Activated CD8-positive, alpha-beta memory T cell treated with anti-CD3 and anti-CD28 coated beads, Interleukin-2, amount 10 ng/mL, durations not matched to agents 7 days and 5 days (primary cell): ENCODE results near the gene SSX4B. TPM values are rescaled to one million over a fixed set of nuclear protein-coding genes. Genes with fewer than 3 reads are reported as not detected.
"Not testable (repeated sequence)": the region's sequence is repeated elsewhere in the genome, so short reads cannot be mapped to it uniquely, and the experiment has no call there.

ENCODE experiments used
- ATAC-seq: fragments of 150-1000 bp; cut with Tn5 transposase; one replicate; pipeline ENCODE4 v1.10.0; 2021; ENCODE audit warnings: moderate library complexity
- CTCF ChIA-PET: fragments of 350-600 bp; sonication (Branson Sonifier 250); formaldehyde crosslinking; loops from one replicate; lab custom pipeline; 2021; ENCODE audit warnings: antibody characterized with exemption; lab: Charles Lee
- DNase-seq: peaks from one replicate; pipeline ENCODE4 v3.0.0-alpha.2; 2020
- H3K27ac Mint-ChIP-seq: one replicate; pipeline ENCODE4 v1.8.0; 2021; ENCODE audit warnings: mild to moderate bottlenecking, mixed read lengths
- H3K27me3 Mint-ChIP-seq: one replicate; pipeline ENCODE4 v1.8.0; 2021; ENCODE audit warnings: mixed read lengths
- H3K36me3 Mint-ChIP-seq: one replicate; pipeline ENCODE4 v1.8.0; 2021; ENCODE audit warnings: mild to moderate bottlenecking, mixed read lengths
- H3K4me1 Mint-ChIP-seq: one replicate; pipeline ENCODE4 v1.8.0; 2021; ENCODE audit warnings: mixed read lengths
- H3K4me3 Mint-ChIP-seq: one replicate; pipeline ENCODE4 v1.8.0; 2021; ENCODE audit warnings: mild to moderate bottlenecking, moderate library complexity, mixed read lengths
- H3K9me3 Mint-ChIP-seq: one replicate; pipeline ENCODE4 v1.8.0; 2022; ENCODE audit warnings: low read depth, mixed read lengths
- total RNA-seq, 2 experiments: library from RNA; stranded (reverse); gene quantifications; one replicate each; pipeline ENCODE4 v1.2.3, GENCODE V29; 2021

Gene SSX4B
- not detected for total RNA-seq

GRCh38 chrX:48411860-48412259 is at the start of gene SSX4B:
SSX4B (minus strand) TSS chrX:48411960; CDS start chrX:48411372, 588 bp downstream.
- H3K27me3 Mint-ChIP-seq, H3K27ac Mint-ChIP-seq, H3K9me3 Mint-ChIP-seq, DNase-seq, H3K36me3 Mint-ChIP-seq, H3K4me1 Mint-ChIP-seq, CTCF ChIA-PET, ATAC-seq, H3K4me3 Mint-ChIP-seq: not testable (repeated sequence)

- H3K27ac Mint-ChIP-seq, result no peak overlapping the region
- peaks cover 22% of the 10 kb centered on the region for H3K4me1 Mint-ChIP-seq
- CTCF ChIA-PET, result no interaction called here
- ATAC-seq (no peak), DNase-seq (no peak)
- no peak overlapping the region for H3K4me3 Mint-ChIP-seq
- no peaks in the 10 kb centered on the region for H3K9me3 Mint-ChIP-seq
- H3K27me3 Mint-ChIP-seq, result no peaks in the 10 kb centered on the region
- H3K36me3 Mint-ChIP-seq, result peaks cover 40% of the 10 kb centered on the region
Measured at GRCh38 chrX:48460606-48461005, 48.8 kb upstream of the SSX4B start.

GRCh38 chrX:48460031-48460430 is 48.3 kb upstream of the SSX4B start:
- ATAC-seq (no peak), DNase-seq (no peak)
- no peaks in the 10 kb centered on the region for H3K9me3 Mint-ChIP-seq
- H3K4me3 Mint-ChIP-seq, result no peak overlapping the region
- peaks cover 35% of the 10 kb centered on the region for H3K36me3 Mint-ChIP-seq
- no peak overlapping the region for H3K27ac Mint-ChIP-seq
- no peaks in the 10 kb centered on the region for H3K27me3 Mint-ChIP-seq
- CTCF ChIA-PET, result no interaction called here
- H3K4me1 Mint-ChIP-seq, result peaks cover 16% of the 10 kb centered on the region

- H3K27ac Mint-ChIP-seq, result no peak overlapping the region
- peaks cover 15% of the 10 kb centered on the region for H3K4me1 Mint-ChIP-seq
- no peaks in the 10 kb centered on the region for H3K27me3 Mint-ChIP-seq
Measured at GRCh38 chrX:48459483-48459882, 47.7 kb upstream of the SSX4B start.

GRCh38 chrX:48458711-48459110 is 47.0 kb upstream of the SSX4B start:
- DNase-seq, result no peak
- CTCF ChIA-PET, result no interaction called here
- Mint-ChIP-seq H3K27me3 (no peaks in the 10 kb centered on the region), H3K4me3 (no peak overlapping the region), H3K27ac (no peak overlapping the region), H3K9me3 (no peaks in the 10 kb centered on the region), H3K36me3 (peaks cover 29% of the 10 kb centered on the region), H3K4me1 (peaks cover 9% of the 10 kb centered on the region)
- ATAC-seq, result no peak

More at GRCh38 chrX:48459483-48459882, 47.7 kb upstream of the SSX4B start:
- Mint-ChIP-seq H3K9me3 (no peaks in the 10 kb centered on the region), H3K36me3 (peaks cover 34% of the 10 kb centered on the region), H3K4me3 (no peak overlapping the region)
- CTCF ChIA-PET, result no interaction called here
- DNase-seq (no peak), ATAC-seq (no peak)

- Mint-ChIP-seq H3K36me3 (peaks cover 22% of the 10 kb centered on the region), H3K4me1 (no peaks in the 10 kb centered on the region), H3K4me3 (no peak overlapping the region), H3K27me3 (no peaks in the 10 kb centered on the region), H3K27ac (no peak overlapping the region), H3K9me3 (no peaks in the 10 kb centered on the region)
- CTCF ChIA-PET, result interaction anchor here (0.7 to 0.9 kb wide), 2 partner anchors 374 to 498 kb away, joined by 3 to 4 read pairs; no protein-coding TSS in a partner anchor
- ATAC-seq (no peak), DNase-seq (no peak)
Measured at GRCh38 chrX:48456628-48457331, 45.0 kb upstream of the SSX4B start.

- ATAC-seq (no peak), DNase-seq (no peak)
- Mint-ChIP-seq H3K27me3 (no peaks in the 10 kb centered on the region), H3K27ac (no peak overlapping the region), H3K36me3 (no peaks in the 10 kb centered on the region), H3K4me1 (no peaks in the 10 kb centered on the region), H3K4me3 (no peak overlapping the region), H3K9me3 (no peaks in the 10 kb centered on the region)
- CTCF ChIA-PET, result interaction anchor here (0.6 kb wide), 1 partner anchor 166 kb away, joined by 3 read pairs; no protein-coding TSS in a partner anchor
Measured at GRCh38 chrX:48451708-48452107, 39.9 kb upstream of the SSX4B start.

GRCh38 chrX:48450076-48450475 is 38.3 kb upstream of the SSX4B start:
- Mint-ChIP-seq H3K27me3 (no peaks in the 10 kb centered on the region), H3K4me3 (no peak overlapping the region), H3K27ac (no peak overlapping the region), H3K36me3 (no peaks in the 10 kb centered on the region), H3K9me3 (no peaks in the 10 kb centered on the region), H3K4me1 (no peaks in the 10 kb centered on the region)
- CTCF ChIA-PET, result no interaction called here
- DNase-seq (no peak), ATAC-seq (no peak)

- H3K27me3 Mint-ChIP-seq, H3K4me1 Mint-ChIP-seq, H3K9me3 Mint-ChIP-seq, CTCF ChIA-PET, H3K27ac Mint-ChIP-seq, DNase-seq, H3K4me3 Mint-ChIP-seq, ATAC-seq, H3K36me3 Mint-ChIP-seq: not testable (repeated sequence)
Measured at GRCh38 chrX:48447201-48447600, 35.4 kb upstream of the SSX4B start.

- H3K4me1 Mint-ChIP-seq, CTCF ChIA-PET, ATAC-seq, H3K27me3 Mint-ChIP-seq, H3K4me3 Mint-ChIP-seq, H3K9me3 Mint-ChIP-seq, H3K27ac Mint-ChIP-seq, H3K36me3 Mint-ChIP-seq: not testable (repeated sequence)
- peak; percentile 44 for DNase-seq
Measured at GRCh38 chrX:48433713-48434112, 22.0 kb upstream of the SSX4B start.

- CTCF ChIA-PET, H3K27ac Mint-ChIP-seq, H3K27me3 Mint-ChIP-seq, DNase-seq, H3K9me3 Mint-ChIP-seq, H3K4me3 Mint-ChIP-seq, H3K4me1 Mint-ChIP-seq, ATAC-seq, H3K36me3 Mint-ChIP-seq: not testable (repeated sequence)
Measured at GRCh38 chrX:48430166-48430565, 18.4 kb upstream of the SSX4B start.

- H3K4me1 Mint-ChIP-seq, H3K27ac Mint-ChIP-seq, H3K36me3 Mint-ChIP-seq, H3K9me3 Mint-ChIP-seq, CTCF ChIA-PET, ATAC-seq, H3K27me3 Mint-ChIP-seq, H3K4me3 Mint-ChIP-seq, DNase-seq: not testable (repeated sequence)
Measured at GRCh38 chrX:48429606-48430005, 17.8 kb upstream of the SSX4B start.

GRCh38 chrX:48427027-48427716 is 15.4 kb upstream of the SSX4B start:
- H3K4me3 Mint-ChIP-seq, H3K27me3 Mint-ChIP-seq, DNase-seq, H3K9me3 Mint-ChIP-seq, H3K36me3 Mint-ChIP-seq, H3K4me1 Mint-ChIP-seq, CTCF ChIA-PET, H3K27ac Mint-ChIP-seq: not testable (repeated sequence)
- peak; percentile 60 for ATAC-seq

- H3K27me3 Mint-ChIP-seq, H3K27ac Mint-ChIP-seq, H3K4me1 Mint-ChIP-seq, CTCF ChIA-PET, ATAC-seq, H3K36me3 Mint-ChIP-seq, DNase-seq, H3K4me3 Mint-ChIP-seq, H3K9me3 Mint-ChIP-seq: not testable (repeated sequence)
Measured at GRCh38 chrX:48397825-48398224, 13.9 kb downstream of the SSX4B start.
